ENCODE results near the gene ALDH3B2.

ALDH3B2 gene

DNA sequence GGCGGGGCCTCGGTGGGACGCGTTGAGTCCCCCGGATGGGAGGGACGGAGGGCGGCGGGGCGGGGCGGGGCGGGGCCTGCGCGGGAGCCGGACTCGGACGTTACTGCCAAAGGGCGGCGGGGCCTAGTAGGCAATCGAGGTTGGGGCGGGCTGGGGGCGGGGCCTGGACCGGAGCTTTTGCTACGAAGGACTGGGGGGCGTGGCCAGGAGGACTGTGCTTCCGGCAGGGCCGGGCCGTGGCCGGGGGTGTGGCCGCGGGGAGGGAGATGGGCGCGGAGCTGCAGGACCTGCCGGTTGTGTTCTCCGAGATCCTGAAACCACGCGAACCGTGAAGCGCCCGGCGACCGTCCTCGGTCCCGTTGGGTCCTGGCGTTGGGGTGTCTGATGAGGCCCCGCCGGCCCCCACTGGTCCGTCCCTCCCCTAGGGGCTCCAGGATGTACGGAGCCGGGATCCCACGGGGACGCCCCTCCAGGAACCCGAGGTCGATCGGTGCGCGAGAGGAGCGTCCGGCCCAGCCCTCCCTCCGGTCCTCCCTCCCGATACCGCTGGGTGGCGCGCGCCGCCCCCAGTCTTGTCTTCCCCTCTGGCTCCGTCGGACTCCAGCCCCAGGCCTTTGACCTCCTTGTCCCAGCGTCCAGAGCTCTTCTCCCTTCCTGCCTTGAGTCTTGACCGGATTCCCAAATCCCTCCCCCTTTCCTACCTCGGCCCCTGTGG, 44.0 kb downstream of the ALDH3B2 start (continued):
- TF ChIP-seq KLF1 (tag by site-specific recombination; IDR thresholded peaks at IDR 0.05) (peak; percentile 81), ZBTB20 (tag by site-specific recombination; IDR thresholded peaks at IDR 0.05) (no peak), BCL6B (tag by site-specific recombination; IDR thresholded peaks at IDR 0.05) (no peak), ZNF449 (tag by site-specific recombination; IDR thresholded peaks at IDR 0.05) (0 out of 2 replicates have a peak, but pooled peaks have one; percentile 11), ZNF830 (tag by site-specific recombination; IDR thresholded peaks at IDR 0.05; ENCODE audit: low read depth) (no peak), SP3 (tag by site-specific recombination; IDR thresholded peaks at IDR 0.05) (peak; percentile 82), ZNF692 (tag by site-specific recombination; IDR thresholded peaks at IDR 0.05) (peak; percentile 39; the same call in 1 of the 2 replicates), KLF8 (tag by site-specific recombination; IDR thresholded peaks at IDR 0.05) (peak; percentile 65; the same call in 1 of the 2 replicates), KLF17 (tag by site-specific recombination; IDR thresholded peaks at IDR 0.05) (peak; percentile 89), ZNF248 (tag by site-specific recombination; IDR thresholded peaks at IDR 0.05) (no peak), ZNF660 (tag by site-specific recombination; IDR thresholded peaks at IDR 0.05) (no peak), GLIS1 (tag by site-specific recombination; IDR thresholded peaks at IDR 0.05) (0 out of 2 replicates have a peak, but pooled peaks have one; percentile 34), ZNF146 (tag by site-specific recombination; IDR thresholded peaks at IDR 0.05) (no peak), ZNF529 (tag by site-specific recombination; IDR thresholded peaks at IDR 0.05; ENCODE audit: insufficient replicate concordance) (no peak), ZBTB26 (tag by site-specific recombination; optimal IDR thresholded peaks at IDR 0.05) (peak; percentile 66), KLF9 (tag by site-specific recombination; IDR thresholded peaks at IDR 0.05; ENCODE audit: low read depth) (peak; percentile 94), ZNF521 (tag by site-specific recombination; IDR thresholded peaks at IDR 0.05) (no peak), ZNF76 (tag by site-specific recombination; IDR thresholded peaks at IDR 0.05; ENCODE audit: borderline replicate concordance, low read depth) (0 out of 2 replicates have a peak, but pooled peaks have one; percentile 26), SP2 (tag by site-specific recombination; IDR thresholded peaks at IDR 0.05) (peak; percentile 52), CTCF (tag by site-specific recombination; IDR thresholded peaks at IDR 0.05) (peak; percentile 88), ZNF670 (tag by site-specific recombination; IDR thresholded peaks at IDR 0.05; ENCODE audit: low read depth) (no peak), ZNF24 (tag by site-specific recombination; IDR thresholded peaks at IDR 0.05) (peak; percentile 45; the same call in 1 of the 2 replicates), ZNF10 (tag by site-specific recombination; IDR thresholded peaks at IDR 0.05) (no peak)
- TF ChIP-seq, protein P1, sequence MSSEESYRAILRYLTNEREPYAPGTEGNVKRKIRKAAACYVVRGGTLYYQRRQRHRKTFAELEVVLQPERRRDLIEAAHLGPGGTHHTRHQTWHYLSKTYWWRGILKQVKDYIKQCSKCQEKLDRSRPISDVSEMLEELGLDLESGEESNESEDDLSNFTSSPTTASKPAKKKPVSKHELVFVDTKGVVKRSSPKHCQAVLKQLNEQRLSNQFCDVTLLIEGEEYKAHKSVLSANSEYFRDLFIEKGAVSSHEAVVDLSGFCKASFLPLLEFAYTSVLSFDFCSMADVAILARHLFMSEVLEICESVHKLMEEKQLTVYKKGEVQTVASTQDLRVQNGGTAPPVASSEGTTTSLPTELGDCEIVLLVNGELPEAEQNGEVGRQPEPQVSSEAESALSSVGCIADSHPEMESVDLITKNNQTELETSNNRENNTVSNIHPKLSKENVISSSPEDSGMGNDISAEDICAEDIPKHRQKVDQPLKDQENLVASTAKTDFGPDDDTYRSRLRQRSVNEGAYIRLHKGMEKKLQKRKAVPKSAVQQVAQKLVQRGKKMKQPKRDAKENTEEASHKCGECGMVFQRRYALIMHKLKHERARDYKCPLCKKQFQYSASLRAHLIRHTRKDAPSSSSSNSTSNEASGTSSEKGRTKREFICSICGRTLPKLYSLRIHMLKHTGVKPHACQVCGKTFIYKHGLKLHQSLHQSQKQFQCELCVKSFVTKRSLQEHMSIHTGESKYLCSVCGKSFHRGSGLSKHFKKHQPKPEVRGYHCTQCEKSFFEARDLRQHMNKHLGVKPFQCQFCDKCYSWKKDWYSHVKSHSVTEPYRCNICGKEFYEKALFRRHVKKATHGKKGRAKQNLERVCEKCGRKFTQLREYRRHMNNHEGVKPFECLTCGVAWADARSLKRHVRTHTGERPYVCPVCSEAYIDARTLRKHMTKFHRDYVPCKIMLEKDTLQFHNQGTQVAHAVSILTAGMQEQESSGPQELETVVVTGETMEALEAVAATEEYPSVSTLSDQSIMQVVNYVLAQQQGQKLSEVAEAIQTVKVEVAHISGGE (tag by site-specific recombination; conservative IDR thresholded peaks at IDR 0.05; ENCODE audit: low read depth) = peak; percentile 83
- TF ChIP-seq, protein P2, sequence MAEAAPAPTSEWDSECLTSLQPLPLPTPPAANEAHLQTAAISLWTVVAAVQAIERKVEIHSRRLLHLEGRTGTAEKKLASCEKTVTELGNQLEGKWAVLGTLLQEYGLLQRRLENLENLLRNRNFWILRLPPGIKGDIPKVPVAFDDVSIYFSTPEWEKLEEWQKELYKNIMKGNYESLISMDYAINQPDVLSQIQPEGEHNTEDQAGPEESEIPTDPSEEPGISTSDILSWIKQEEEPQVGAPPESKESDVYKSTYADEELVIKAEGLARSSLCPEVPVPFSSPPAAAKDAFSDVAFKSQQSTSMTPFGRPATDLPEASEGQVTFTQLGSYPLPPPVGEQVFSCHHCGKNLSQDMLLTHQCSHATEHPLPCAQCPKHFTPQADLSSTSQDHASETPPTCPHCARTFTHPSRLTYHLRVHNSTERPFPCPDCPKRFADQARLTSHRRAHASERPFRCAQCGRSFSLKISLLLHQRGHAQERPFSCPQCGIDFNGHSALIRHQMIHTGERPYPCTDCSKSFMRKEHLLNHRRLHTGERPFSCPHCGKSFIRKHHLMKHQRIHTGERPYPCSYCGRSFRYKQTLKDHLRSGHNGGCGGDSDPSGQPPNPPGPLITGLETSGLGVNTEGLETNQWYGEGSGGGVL (tag by site-specific recombination; IDR thresholded peaks at IDR 0.05) = no peak
